Measurements from ENCODE around the gene CAPZA1.

- TF ChIP-seq ELK4 (IDR thresholded peaks at IDR 0.05; ENCODE audit: borderline replicate concordance, low read depth, low read length) (no peak), ZNF274 (IDR thresholded peaks at IDR 0.05; ENCODE audit: low read length) (no peak), ZNF274 (tag by site-specific recombination; IDR thresholded peaks at IDR 0.05; ENCODE audit: borderline replicate concordance) (no peak), ZNF37A (tag by site-specific recombination; IDR thresholded peaks at IDR 0.05) (no peak), ZNF624 (tag by site-specific recombination; IDR thresholded peaks at IDR 0.05) (no peak), PATZ1 (tag by site-specific recombination; IDR thresholded peaks at IDR 0.05) (no peak), ZBTB26 (tag by site-specific recombination; optimal IDR thresholded peaks at IDR 0.05) (no peak), CTCF (tag by site-specific recombination; IDR thresholded peaks at IDR 0.05) (no peak), REST (tag by site-specific recombination; IDR thresholded peaks at IDR 0.05) (no peak), ZBTB21 (tag by site-specific recombination; IDR thresholded peaks at IDR 0.05) (no peak), TCF7L2 (IDR thresholded peaks at IDR 0.05; ENCODE audit: borderline replicate concordance, low read depth, low read length) (no peak), KLF16 (tag by site-specific recombination; IDR thresholded peaks at IDR 0.05) (no peak), ZNF335 (tag by site-specific recombination; conservative IDR thresholded peaks at IDR 0.05) (no peak), ZNF138 (tag by site-specific recombination; IDR thresholded peaks at IDR 0.05; ENCODE audit: borderline replicate concordance) (no peak), ZNF302 (tag by site-specific recombination; IDR thresholded peaks at IDR 0.05; ENCODE audit: low read depth) (no peak)
Measured at GRCh38 chr1:112711670-112712069, 92.0 kb downstream of the CAPZA1 start.

Measured in HEK293 (cell line).